Progenitor cell of endocrine pancreas (in vitro differentiated cells): ENCODE measurements around the gene PDCD1LG2. TPM values are rescaled to one million over a fixed set of nuclear protein-coding genes. Genes with fewer than 3 reads are reported as not detected.

Source experiments
- DNase-seq: peaks from one replicate; pipeline ENCODE4 v3.0.0; 2021; ENCODE audit warnings: low spot score; ENCODE audit not compliant: unreplicated experiment
- H3K27ac Mint-ChIP-seq: 2 replicates; pipeline ENCODE4 v1.8.0; 2021; ENCODE audit warnings: mild to moderate bottlenecking, moderate library complexity, mixed read lengths
- H3K27me3 Mint-ChIP-seq: 2 replicates; pipeline ENCODE4 v1.8.0; 2021; ENCODE audit warnings: mixed read lengths
- H3K36me3 Mint-ChIP-seq: 2 replicates; pipeline ENCODE4 v1.8.0; 2022; ENCODE audit warnings: mixed read lengths; ENCODE audit not compliant: insufficient read depth
- H3K4me1 Mint-ChIP-seq: 2 replicates; pipeline ENCODE4 v1.8.0; 2021; ENCODE audit warnings: low read depth, mixed read lengths
- H3K4me3 Mint-ChIP-seq: 2 replicates; pipeline ENCODE4 v1.8.0; 2021; ENCODE audit warnings: low read depth, mild to moderate bottlenecking, moderate library complexity, mixed read lengths
- H3K9me3 Mint-ChIP-seq: 2 replicates; pipeline ENCODE4 v1.8.0; 2021; ENCODE audit warnings: low read depth, mixed read lengths
- total RNA-seq: library from RNA; stranded (reverse); gene quantifications from 2 replicates; pipeline ENCODE4 v1.2.1, GENCODE V29; 2021
- TF ChIP-seq, protein P1 (sequence below): fragments of 200-600 bp; sonication (generic); IDR thresholded peaks from one replicate; pipeline ENCODE4 v1.5.0; 2021; ENCODE audit warnings: antibody characterized with exemption, mild to moderate bottlenecking; ENCODE audit not compliant: unreplicated experiment

Gene PDCD1LG2
- total RNA-seq, 1 donor from 2014 or later: not detected

DNA sequence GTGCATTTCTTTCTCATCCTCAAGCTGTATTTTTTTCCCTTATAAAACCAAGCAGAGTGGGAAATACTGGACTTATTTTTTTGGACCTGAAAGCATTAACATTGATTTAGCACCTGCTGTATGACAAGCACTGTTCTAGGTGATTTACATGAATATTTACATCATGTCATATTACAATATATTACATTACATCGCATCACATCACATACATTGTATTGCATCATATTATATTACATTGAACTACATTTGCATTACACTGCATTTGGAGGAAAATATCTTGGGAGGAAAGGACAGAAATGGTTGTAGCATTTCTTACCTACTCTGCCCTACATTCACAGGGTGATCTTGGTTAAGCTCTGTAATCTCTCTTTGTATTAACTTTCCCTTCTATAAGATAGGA, 11.2 kb upstream of the PDCD1LG2 start:
- H3K36me3 Mint-ChIP-seq: no peaks in the 10 kb centered on the region
- no peaks in the 10 kb centered on the region for H3K27me3 Mint-ChIP-seq
- no peaks in the 10 kb centered on the region for H3K9me3 Mint-ChIP-seq
- H3K4me1 Mint-ChIP-seq: no peaks in the 10 kb centered on the region
- no peak overlapping the region for H3K4me3 Mint-ChIP-seq
- H3K27ac Mint-ChIP-seq: no peak overlapping the region
- TF ChIP-seq, protein P1, sequence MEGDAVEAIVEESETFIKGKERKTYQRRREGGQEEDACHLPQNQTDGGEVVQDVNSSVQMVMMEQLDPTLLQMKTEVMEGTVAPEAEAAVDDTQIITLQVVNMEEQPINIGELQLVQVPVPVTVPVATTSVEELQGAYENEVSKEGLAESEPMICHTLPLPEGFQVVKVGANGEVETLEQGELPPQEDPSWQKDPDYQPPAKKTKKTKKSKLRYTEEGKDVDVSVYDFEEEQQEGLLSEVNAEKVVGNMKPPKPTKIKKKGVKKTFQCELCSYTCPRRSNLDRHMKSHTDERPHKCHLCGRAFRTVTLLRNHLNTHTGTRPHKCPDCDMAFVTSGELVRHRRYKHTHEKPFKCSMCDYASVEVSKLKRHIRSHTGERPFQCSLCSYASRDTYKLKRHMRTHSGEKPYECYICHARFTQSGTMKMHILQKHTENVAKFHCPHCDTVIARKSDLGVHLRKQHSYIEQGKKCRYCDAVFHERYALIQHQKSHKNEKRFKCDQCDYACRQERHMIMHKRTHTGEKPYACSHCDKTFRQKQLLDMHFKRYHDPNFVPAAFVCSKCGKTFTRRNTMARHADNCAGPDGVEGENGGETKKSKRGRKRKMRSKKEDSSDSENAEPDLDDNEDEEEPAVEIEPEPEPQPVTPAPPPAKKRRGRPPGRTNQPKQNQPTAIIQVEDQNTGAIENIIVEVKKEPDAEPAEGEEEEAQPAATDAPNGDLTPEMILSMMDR: no peak
- no peak for DNase-seq

GRCh38 chr9:5499889-5500398, 10.4 kb upstream of the PDCD1LG2 start:
- TF ChIP-seq, protein P1: no peak
- no peak for DNase-seq
- no peaks in the 10 kb centered on the region for H3K27me3 Mint-ChIP-seq
- no peaks in the 10 kb centered on the region for H3K4me1 Mint-ChIP-seq
- no peaks in the 10 kb centered on the region for H3K36me3 Mint-ChIP-seq
- no peak overlapping the region for H3K27ac Mint-ChIP-seq
- no peak overlapping the region for H3K4me3 Mint-ChIP-seq
- peaks cover 6% of the 10 kb centered on the region for H3K9me3 Mint-ChIP-seq

DNA sequence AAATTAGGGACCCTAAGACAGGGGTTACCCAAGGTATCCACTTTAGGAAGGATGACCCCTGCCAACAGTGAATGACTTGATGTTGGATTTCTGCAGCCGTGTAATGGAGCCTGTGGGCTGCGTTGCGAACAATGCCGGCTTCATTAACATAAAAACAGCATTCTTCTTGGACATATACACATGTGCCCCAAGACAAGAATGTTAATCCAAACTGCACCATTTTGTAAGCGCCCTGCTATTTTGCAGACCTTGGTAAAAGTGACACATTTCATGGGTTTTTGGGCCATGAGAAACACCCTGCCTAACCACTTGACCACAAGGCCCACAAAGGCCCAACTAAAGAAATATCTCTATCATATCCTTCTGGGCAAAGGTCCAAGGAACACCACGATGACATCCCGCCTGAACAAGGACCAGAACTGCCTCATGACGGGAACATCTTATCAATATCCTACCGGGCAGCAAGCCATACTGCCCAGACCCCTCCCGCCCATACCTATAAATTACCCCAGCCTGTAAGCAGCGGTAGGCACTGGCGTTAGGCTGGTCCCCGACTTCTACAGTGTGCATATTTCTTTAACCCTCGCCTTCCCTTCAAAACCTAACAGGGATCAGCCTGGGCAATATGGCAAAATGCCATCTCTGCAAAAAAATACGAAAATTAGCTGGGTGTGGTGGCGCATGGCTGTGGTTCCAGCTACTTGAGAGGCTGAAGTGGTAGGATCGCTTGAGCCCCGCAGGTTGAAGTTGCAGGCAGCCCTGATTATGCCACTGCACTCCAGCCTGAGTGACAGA, 9.7 kb upstream of the PDCD1LG2 start:
- DNase-seq: no peak
- H3K4me3 Mint-ChIP-seq: no peak overlapping the region
- TF ChIP-seq, protein P1: no peak
- H3K27ac Mint-ChIP-seq: no peak overlapping the region
- H3K4me1 Mint-ChIP-seq: no peaks in the 10 kb centered on the region
- no peaks in the 10 kb centered on the region for H3K27me3 Mint-ChIP-seq
- H3K36me3 Mint-ChIP-seq: no peaks in the 10 kb centered on the region
- H3K9me3 Mint-ChIP-seq: peaks cover 13% of the 10 kb centered on the region

GRCh38 chr9:5502553-5502952, 7.8 kb upstream of the PDCD1LG2 start:
- Mint-ChIP-seq H3K36me3 (no peaks in the 10 kb centered on the region), H3K4me3 (no peak overlapping the region), H3K9me3 (peaks cover 23% of the 10 kb centered on the region), H3K4me1 (no peaks in the 10 kb centered on the region), H3K27ac (no peak overlapping the region), H3K27me3 (no peaks in the 10 kb centered on the region)
- DNase-seq: no peak
- TF ChIP-seq, protein P1: no peak

- Mint-ChIP-seq H3K4me1 (no peaks in the 10 kb centered on the region), H3K36me3 (no peaks in the 10 kb centered on the region), H3K27ac (no peak overlapping the region), H3K4me3 (no peak overlapping the region), H3K9me3 (peaks cover 24% of the 10 kb centered on the region), H3K27me3 (no peaks in the 10 kb centered on the region)
- DNase-seq: no peak
- TF ChIP-seq, protein P1: no peak
These were observed 758 bp upstream of the PDCD1LG2 start for GRCh38 chr9:5509573-5509972.
